Naive thymus-derived CD4-positive, alpha-beta T cell (primary cell): Measurements from ENCODE around the gene CELF5. TPM values are rescaled to one million over a fixed set of nuclear protein-coding genes. Genes with fewer than 3 reads are reported as not detected.
A peak's percentile ranks its signal among the peaks of the same experiment; 100 is the strongest.

ENCODE experiments used
- ATAC-seq: fragments of 150-1000 bp; cut with Tn5 transposase; 2 replicates; pipeline ENCODE4 v1.10.0; 2021; ENCODE audit warnings: mild to moderate bottlenecking, moderate library complexity
- CTCF ChIA-PET: fragments of 350-600 bp; sonication (Branson Sonifier 250); formaldehyde crosslinking; loops from one replicate; lab custom pipeline; 2021; ENCODE audit warnings: antibody characterized with exemption; lab: Charles Lee
- POLR2A ChIA-PET: fragments of 350-600 bp; sonication (Branson Sonifier 250); formaldehyde crosslinking; loops from one replicate; lab custom pipeline; 2021; ENCODE audit warnings: antibody characterized with exemption, inconsistent platforms; lab: Charles Lee
- DNase-seq, 9 donors: peaks; one replicate each; pipeline versions ENCODE4 v3.0.0 to v3.0.0-alpha.2; 2020 to 2022; ENCODE audit warnings: mixed read lengths in 1 of 9
- H3K27ac ChIP-seq: one replicate; pipeline ENCODE4 v1.7.0; 2013; ENCODE audit warnings: mild to moderate bottlenecking, low read depth, low read length, moderate library complexity
- H3K27me3 ChIP-seq, 2 donors: one replicate each; pipeline ENCODE4 v1.7.0; 2013; ENCODE audit warnings: low read length in 2 of 2, mild to moderate bottlenecking in 2 of 2, moderate library complexity in 2 of 2; ENCODE audit not compliant: control insufficient read depth in 2 of 2, insufficient read depth in 2 of 2
- H3K36me3 ChIP-seq, 3 experiments: 1 replicate in 2 of 3; 2 replicates in 1 of 3; pipeline ENCODE4 v1.7.0; 2013; ENCODE audit warnings: low read length in 3 of 3, mild to moderate bottlenecking in 3 of 3, moderate library complexity in 1 of 3; ENCODE audit not compliant: insufficient read depth in 3 of 3, control insufficient read depth in 2 of 3
- H3K4me1 ChIP-seq, 2 donors: one replicate each; pipeline ENCODE4 v1.7.0; 2013; ENCODE audit warnings: low read length in 2 of 2, mild to moderate bottlenecking in 2 of 2, moderate library complexity in 1 of 2; ENCODE audit not compliant: control insufficient read depth in 2 of 2, insufficient read depth in 2 of 2
- H3K4me3 ChIP-seq: 2 replicates; pipeline ENCODE4 v1.7.0; 2013; ENCODE audit warnings: mild to moderate bottlenecking, low read length
- H3K9me3 ChIP-seq, 3 experiments: 1 replicate in 2 of 3; 2 replicates in 1 of 3; pipeline ENCODE4 v1.7.0; 2013; ENCODE audit warnings: low read length in 3 of 3; ENCODE audit not compliant: control insufficient read depth in 2 of 3
- H3K27ac Mint-ChIP-seq, 9 donors: one replicate each; pipeline ENCODE4 v1.8.0; 2020 to 2022; ENCODE audit warnings: mixed read lengths in 9 of 9, mild to moderate bottlenecking in 8 of 9, moderate library complexity in 5 of 9, inconsistent platforms in 2 of 9
- H3K27me3 Mint-ChIP-seq, 5 donors: one replicate each; pipeline ENCODE4 v1.8.0; 2021 to 2022; ENCODE audit warnings: mixed read lengths in 5 of 5, mild to moderate bottlenecking in 1 of 5
- H3K36me3 Mint-ChIP-seq, 5 donors: one replicate each; pipeline ENCODE4 v1.8.0; 2020 to 2022; ENCODE audit warnings: mixed read lengths in 5 of 5, mild to moderate bottlenecking in 3 of 5, inconsistent platforms in 1 of 5
- H3K4me1 Mint-ChIP-seq, 7 donors: one replicate each; pipeline ENCODE4 v1.8.0; 2020 to 2022; ENCODE audit warnings: mixed read lengths in 7 of 7, mild to moderate bottlenecking in 3 of 7, inconsistent platforms in 1 of 7
- H3K4me3 Mint-ChIP-seq, 10 donors: one replicate each; pipeline ENCODE4 v1.8.0; 2020 to 2022; ENCODE audit warnings: mild to moderate bottlenecking in 10 of 10, mixed read lengths in 10 of 10, moderate library complexity in 6 of 10, inconsistent platforms in 2 of 10
- H3K9me3 Mint-ChIP-seq, 11 donors: one replicate each; pipeline ENCODE4 v1.8.0; 2020 to 2022; ENCODE audit warnings: mixed read lengths in 11 of 11, mild to moderate bottlenecking in 4 of 11, inconsistent platforms in 1 of 11, moderate library complexity in 1 of 11
- intact Hi-C, 2 donors: fragments of 100-400 bp; cut with micrococcal nuclease; formaldehyde crosslinking; loops; one replicate each; pipeline ENCODE4 v1.15.1; 2023
- polyA plus RNA-seq, 2 donors: library from polyadenylated mRNA; unstranded; fragments of 300-500 nt; fragmentation: Illumina TruSeq; gene quantifications; one replicate each; pipeline ENCODE4 v1.2.3, GENCODE V29; 2021
- total RNA-seq, 6 experiments: library from RNA in 5 of 6; stranded (reverse) in 5 of 6; gene quantifications; 1 replicate in 5 of 6; 2 replicates in 1 of 6; pipeline ENCODE4 v1.2.3 and lab custom pipeline; 2021 to 2026

Gene CELF5
- total and polyA plus RNA-seq, 7 experiments from 2014 or later = 0.16 to 0.27 (median 0.17) TPM; not detected in 2

- DNase-seq = peak in 2 of 9 donors; percentile 31 to 45
- Mint-ChIP-seq H3K4me3 (peak overlapping the region; percentile 95 to 100 (median 98)), H3K27ac (peak overlapping the region; percentile 88 to 100 (median 91)), H3K9me3 (peaks cover 0 to 3% (median 0%) of the 10 kb centered on the region in 11 donors), H3K4me1 (peaks cover 11 to 38% (median 31%) of the 10 kb centered on the region in 7 donors), H3K27me3 (no peaks in the 10 kb centered on the region), H3K36me3 (peaks cover 0 to 47% (median 14%) of the 10 kb centered on the region in 5 donors)
- Histone ChIP-seq H3K4me3 (peak overlapping the region; percentile 96), H3K9me3 (no peaks in the 10 kb centered on the region), H3K36me3 (peaks cover 0 to 38% (median 12%) of the 10 kb centered on the region in 3 experiments), H3K4me1 (peaks cover 39 to 43% of the 10 kb centered on the region in 2 donors), H3K27ac (peak overlapping the region; percentile 88), H3K27me3 (no peaks in the 10 kb centered on the region)
- intact Hi-C loops = loop anchor here (1.0 to 5.0 kb wide), 6 partner anchors 16 to 702 kb away; partner anchors contain the start of genes GADD45B (in 1 of the 2) and GNA15 (in 1 of the 2)
- ATAC-seq = peak; percentile 15
- CTCF ChIA-PET = interaction anchor here (0.6 to 1.2 kb wide), 2 partner anchors 33 to 103 kb away, joined by 3 to 5 read pairs; no protein-coding TSS in a partner anchor
- POLR2A ChIA-PET = interaction anchor here (0.5 to 2.0 kb wide), 9 partner anchors 9 to 1434 kb away, joined by 3 to 10 read pairs (median 3); no protein-coding TSS in a partner anchor
Observed at GRCh38 chr19:3178973-3179738, 45.3 kb upstream of the CELF5 start.

GRCh38 chr19:3179739-3180293 lies 44.6 kb upstream of the CELF5 start:
- ATAC-seq (peak; percentile 15), DNase-seq (peak in 2 of 9 donors; percentile 25 to 72)
- H3K27me3 ChIP-seq = no peaks in the 10 kb centered on the region
- peak overlapping the region; percentile 96 for H3K4me3 ChIP-seq
- Mint-ChIP-seq H3K27ac (peak overlapping the region; percentile 88 to 100 (median 91)), H3K4me1 (peaks cover 17 to 45% (median 38%) of the 10 kb centered on the region in 7 donors), H3K9me3 (peaks cover 0 to 3% (median 0%) of the 10 kb centered on the region in 11 donors), H3K4me3 (peak overlapping the region; percentile 95 to 100 (median 98)), H3K27me3 (no peaks in the 10 kb centered on the region), H3K36me3 (peaks cover 0 to 53% (median 18%) of the 10 kb centered on the region in 5 donors)
- no peaks in the 10 kb centered on the region for H3K9me3 ChIP-seq
- H3K27ac ChIP-seq = peak overlapping the region; percentile 88
- intact Hi-C loops = loop anchor here (2.0 to 5.0 kb wide), 4 partner anchors 17 to 1222 kb away; partner anchors contain the start of genes CHAF1A (in 1 of the 2), GADD45B (in 1 of the 2), GNA15 (in 1 of the 2) and SH3GL1 (in 1 of the 2)
- H3K36me3 ChIP-seq = peaks cover 0 to 41% (median 12%) of the 10 kb centered on the region in 3 experiments
- H3K4me1 ChIP-seq = peaks cover 45 to 50% of the 10 kb centered on the region in 2 donors
- CTCF ChIA-PET = interaction anchor here (0.6 to 1.2 kb wide), 2 partner anchors 34 to 104 kb away, joined by 3 to 5 read pairs; no protein-coding TSS in a partner anchor
- POLR2A ChIA-PET = interaction anchor here (0.5 to 2.0 kb wide), 7 partner anchors 33 to 1434 kb away, joined by 3 to 10 read pairs (median 4); no protein-coding TSS in a partner anchor

- peak overlapping the region; percentile 34 for H3K27ac ChIP-seq
- no peaks in the 10 kb centered on the region for H3K27me3 ChIP-seq
- ATAC-seq (no peak), DNase-seq (no peak)
- peaks cover 0 to 2% (median 0%) of the 10 kb centered on the region in 5 donors for H3K27me3 Mint-ChIP-seq
- H3K36me3 ChIP-seq = peaks cover 0 to 40% (median 12%) of the 10 kb centered on the region in 3 experiments
- peak overlapping the region; percentile 78 to 99 (median 91) for H3K27ac Mint-ChIP-seq
- H3K36me3 Mint-ChIP-seq = peaks cover 0 to 44% (median 18%) of the 10 kb centered on the region in 5 donors
- intact Hi-C loops = loop anchor here (2.0 to 5.0 kb wide), 4 partner anchors 233 to 1218 kb away; partner anchors contain the start of genes CHAF1A (in 1 of the 2), MRPL54 (in 1 of the 2), SH3GL1 (in 1 of the 2) and ZNF57 (in 1 of the 2)
- H3K4me3 Mint-ChIP-seq = peak overlapping the region; percentile 86 to 99 (median 94)
- peaks cover 0 to 3% (median 0%) of the 10 kb centered on the region in 11 donors for H3K9me3 Mint-ChIP-seq
- ChIA-PET CTCF (interaction anchor here (0.6 to 1.8 kb wide), 4 partner anchors 20 to 205 kb away, joined by 3 to 5 read pairs (median 3); no protein-coding TSS in a partner anchor), POLR2A (interaction anchor here (0.6 to 3.9 kb wide), 12 partner anchors 11 to 591 kb away, joined by 3 to 21 read pairs (median 4); partner anchors contain the start of gene TLE6)
- H3K4me1 Mint-ChIP-seq = peaks cover 37 to 62% (median 49%) of the 10 kb centered on the region in 7 donors
- no peaks in the 10 kb centered on the region for H3K9me3 ChIP-seq
- H3K4me3 ChIP-seq = peak overlapping the region; percentile 18
- H3K4me1 ChIP-seq = peaks cover 52 to 59% of the 10 kb centered on the region in 2 donors
Observed at GRCh38 chr19:3183721-3184641, 40.5 kb upstream of the CELF5 start.

DNA sequence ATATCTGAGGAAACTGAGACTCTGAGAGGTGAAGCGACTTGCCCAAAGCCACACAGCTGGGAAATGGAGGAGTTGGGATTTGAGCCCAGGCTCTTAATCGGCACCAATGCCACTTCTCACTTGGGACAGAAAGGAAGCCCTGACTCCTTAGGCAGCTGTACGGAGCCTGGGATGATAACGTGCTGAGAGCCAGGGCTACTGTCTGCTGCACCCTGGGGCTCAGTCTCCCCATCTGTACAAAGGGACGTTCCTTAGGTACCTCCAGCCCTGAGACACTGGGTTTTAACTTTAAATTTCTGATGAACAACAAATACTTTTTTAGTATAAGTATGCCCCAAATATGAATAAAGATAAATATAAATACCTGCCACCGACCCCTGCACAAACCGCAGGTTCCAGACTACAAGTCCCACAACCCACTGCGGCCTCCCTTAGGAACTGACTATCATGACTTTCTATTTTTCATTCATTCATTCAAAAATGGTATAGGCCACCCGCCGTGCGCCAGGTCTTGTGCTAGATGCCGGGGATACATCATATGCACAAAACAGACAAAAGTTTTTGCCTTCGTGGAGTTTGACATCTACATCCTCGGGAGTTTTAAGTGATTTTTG lies 39.5 kb upstream of the CELF5 start:
- Mint-ChIP-seq H3K4me3 (peak overlapping the region; percentile 86 to 99 (median 94)), H3K9me3 (peaks cover 0 to 3% (median 0%) of the 10 kb centered on the region in 11 donors), H3K27me3 (peaks cover 0 to 2% (median 0%) of the 10 kb centered on the region in 5 donors), H3K27ac (peak overlapping the region; percentile 89 to 99 (median 91)), H3K36me3 (peaks cover 0 to 36% (median 18%) of the 10 kb centered on the region in 5 donors), H3K4me1 (peaks cover 43 to 66% (median 54%) of the 10 kb centered on the region in 7 donors)
- Histone ChIP-seq H3K27ac (peak overlapping the region; percentile 74), H3K4me3 (peak overlapping the region; percentile 71), H3K36me3 (peaks cover 0 to 30% (median 12%) of the 10 kb centered on the region in 3 experiments), H3K27me3 (no peaks in the 10 kb centered on the region), H3K4me1 (peaks cover 53 to 63% of the 10 kb centered on the region in 2 donors), H3K9me3 (no peaks in the 10 kb centered on the region)
- ChIA-PET POLR2A (interaction anchor here (0.7 to 3.9 kb wide), 11 partner anchors 8 to 1539 kb away, joined by 3 to 21 read pairs (median 4); no protein-coding TSS in a partner anchor), CTCF (interaction anchor here (0.7 to 1.8 kb wide), 2 partner anchors 21 to 23 kb away, joined by 3 to 5 read pairs; no protein-coding TSS in a partner anchor)
- peak in 2 of 9 donors; percentile 45 to 78 for DNase-seq
- peak; percentile 54 for ATAC-seq
- intact Hi-C loops = loop anchor here (1.0 to 5.0 kb wide), 17 partner anchors 8 to 1607 kb away; partner anchors contain the start of genes MRPL54 (in 2 of the 2), APBA3 (in 1 of the 2), CACTIN (in 1 of the 2) and CHAF1A (in 1 of the 2)
